Cardiac muscle cell (in vitro differentiated cells and primary cell): ENCODE data around the gene CBX7. TPM values are rescaled to one million over a fixed set of nuclear protein-coding genes. Genes with fewer than 3 reads are reported as not detected.

Experiments used
- DNase-seq, 2 donors: peaks; one replicate each; pipeline versions ENCODE4 v3.0.0 to v3.0.0-alpha.2; 2010 to 2017; ENCODE audit warnings: low read depth in 1 of 2, low spot score in 1 of 2
- H3K27ac ChIP-seq: fragments of 200-600 bp; sonication (generic); 2 replicates; pipeline ENCODE4 v1.5.1; 2016
- H3K27me3 ChIP-seq: fragments of 200-600 bp; sonication (generic); 2 replicates; pipeline ENCODE4 v1.6.0; 2016; ENCODE audit warnings: control low read depth
- H3K36me3 ChIP-seq: fragments of 200-600 bp; sonication (generic); 2 replicates; pipeline ENCODE4 v1.5.1; 2016; ENCODE audit warnings: control low read depth
- H3K4me1 ChIP-seq: fragments of 200-600 bp; sonication (generic); 2 replicates; pipeline ENCODE4 v1.8.1; 2017; ENCODE audit warnings: low read depth, mild to moderate bottlenecking, mixed run types
- H3K4me3 ChIP-seq: fragments of 200-600 bp; sonication (generic); 2 replicates; pipeline ENCODE4 v1.5.1; 2016; ENCODE audit warnings: mild to moderate bottlenecking
- H3K9me3 ChIP-seq: fragments of 200-600 bp; sonication (generic); 2 replicates; pipeline ENCODE4 v1.5.1; 2017; ENCODE audit warnings: low read depth, mild to moderate bottlenecking, control low read depth
- polyA plus RNA-seq: library from polyadenylated mRNA; unstranded; fragments of >200 nt; fragmentation: Nextera tagmentation; extraction: Ambion mirVana; gene quantifications from 2 replicates; pipeline ENCODE4 v1.2.1, GENCODE V29; 2016
- total RNA-seq: library from RNA; depleted of rRNA; stranded (reverse); fragments of >200 nt; gene quantifications from 2 replicates; pipeline ENCODE4 v1.2.3, GENCODE V29; 2016
- TF ChIP-seq, protein P1 (sequence below): IDR thresholded peaks from 2 replicates; pipeline ENCODE4 v1.5.1; 2012; ENCODE audit warnings: low read depth, mild to moderate bottlenecking, low read length

The CBX7 gene
- total and polyA plus RNA-seq, 2 experiments from 2014 or later, result 10.2 to 31.3 TPM

GRCh38 chr22:39179841-39180335, 27.4 kb upstream of the CBX7 start:
- H3K27ac ChIP-seq, result peak overlapping the region; percentile 16
- no peaks in the 10 kb centered on the region for H3K27me3 ChIP-seq
- TF ChIP-seq, protein P1, sequence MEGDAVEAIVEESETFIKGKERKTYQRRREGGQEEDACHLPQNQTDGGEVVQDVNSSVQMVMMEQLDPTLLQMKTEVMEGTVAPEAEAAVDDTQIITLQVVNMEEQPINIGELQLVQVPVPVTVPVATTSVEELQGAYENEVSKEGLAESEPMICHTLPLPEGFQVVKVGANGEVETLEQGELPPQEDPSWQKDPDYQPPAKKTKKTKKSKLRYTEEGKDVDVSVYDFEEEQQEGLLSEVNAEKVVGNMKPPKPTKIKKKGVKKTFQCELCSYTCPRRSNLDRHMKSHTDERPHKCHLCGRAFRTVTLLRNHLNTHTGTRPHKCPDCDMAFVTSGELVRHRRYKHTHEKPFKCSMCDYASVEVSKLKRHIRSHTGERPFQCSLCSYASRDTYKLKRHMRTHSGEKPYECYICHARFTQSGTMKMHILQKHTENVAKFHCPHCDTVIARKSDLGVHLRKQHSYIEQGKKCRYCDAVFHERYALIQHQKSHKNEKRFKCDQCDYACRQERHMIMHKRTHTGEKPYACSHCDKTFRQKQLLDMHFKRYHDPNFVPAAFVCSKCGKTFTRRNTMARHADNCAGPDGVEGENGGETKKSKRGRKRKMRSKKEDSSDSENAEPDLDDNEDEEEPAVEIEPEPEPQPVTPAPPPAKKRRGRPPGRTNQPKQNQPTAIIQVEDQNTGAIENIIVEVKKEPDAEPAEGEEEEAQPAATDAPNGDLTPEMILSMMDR, result no peak
- no peak for DNase-seq
- H3K9me3 ChIP-seq, result no peaks in the 10 kb centered on the region
- H3K4me3 ChIP-seq, result no peak overlapping the region
- H3K4me1 ChIP-seq, result peaks cover 17% of the 10 kb centered on the region
- H3K36me3 ChIP-seq, result no peaks in the 10 kb centered on the region

- Histone ChIP-seq H3K27me3 (no peaks in the 10 kb centered on the region), H3K36me3 (no peaks in the 10 kb centered on the region), H3K27ac (peak overlapping the region; percentile 16), H3K4me3 (no peak overlapping the region), H3K4me1 (peaks cover 21% of the 10 kb centered on the region), H3K9me3 (no peaks in the 10 kb centered on the region)
- peak; percentile 27 to 43 for DNase-seq
- TF ChIP-seq, protein P1, result no peak
These were observed 26.9 kb upstream of the CBX7 start for GRCh38 chr22:39179401-39179827.

DNA sequence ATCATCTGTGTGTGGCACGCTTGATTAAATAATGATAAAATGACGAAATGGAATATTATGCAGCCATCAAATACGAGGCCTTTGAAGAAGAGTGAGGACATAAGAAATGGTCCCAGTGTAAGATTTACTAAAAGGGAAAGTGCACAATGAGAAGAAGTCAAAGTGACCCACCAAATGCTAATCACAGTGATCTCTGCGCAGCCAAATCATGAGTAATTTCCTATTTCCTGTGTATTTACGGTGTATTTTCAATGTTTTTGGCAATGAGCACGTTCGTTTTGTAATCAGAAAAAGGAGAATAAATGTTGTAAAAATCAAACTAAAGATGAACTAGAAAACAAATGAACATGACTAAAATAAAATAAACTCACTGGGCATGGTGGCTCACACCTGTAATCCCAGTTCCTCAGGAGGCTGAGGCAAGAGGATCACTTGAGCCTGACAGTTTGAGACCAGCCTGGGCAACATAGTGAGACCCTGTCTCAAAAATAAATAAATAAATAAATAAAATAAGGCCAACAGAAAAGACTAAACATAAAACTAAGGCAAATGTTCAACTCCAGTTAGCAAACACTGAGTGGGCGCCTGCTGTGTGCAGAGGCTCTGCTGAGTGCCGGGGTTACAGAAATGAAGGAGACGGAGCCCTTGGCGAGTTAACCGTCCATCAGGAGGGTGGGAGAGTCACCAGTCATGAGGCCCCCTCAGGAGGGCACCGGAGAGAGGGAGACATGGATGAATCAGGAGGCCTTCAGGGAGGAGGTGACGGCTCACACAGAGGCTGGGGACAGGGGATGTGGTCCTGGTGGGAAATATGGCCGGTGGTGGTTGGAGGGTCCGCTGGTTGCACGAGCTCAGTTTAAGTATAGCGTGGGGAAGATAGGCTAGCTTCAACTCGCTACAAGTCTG, 26.0 kb upstream of the CBX7 start:
- peaks cover 26% of the 10 kb centered on the region for H3K4me1 ChIP-seq
- no peak overlapping the region for H3K4me3 ChIP-seq
- H3K36me3 ChIP-seq, result no peaks in the 10 kb centered on the region
- H3K9me3 ChIP-seq, result no peaks in the 10 kb centered on the region
- H3K27ac ChIP-seq, result no peak overlapping the region
- TF ChIP-seq, protein P1, result no peak
- no peaks in the 10 kb centered on the region for H3K27me3 ChIP-seq
- DNase-seq, result peak in 1 of 2 donors; percentile 79

GRCh38 chr22:39177791-39178190, 25.3 kb upstream of the CBX7 start:
- TF ChIP-seq, protein P1, result no peak
- H3K9me3 ChIP-seq, result no peaks in the 10 kb centered on the region
- peaks cover 26% of the 10 kb centered on the region for H3K4me1 ChIP-seq
- DNase-seq, result no peak
- no peak overlapping the region for H3K27ac ChIP-seq
- no peaks in the 10 kb centered on the region for H3K27me3 ChIP-seq
- no peaks in the 10 kb centered on the region for H3K36me3 ChIP-seq
- no peak overlapping the region for H3K4me3 ChIP-seq

DNA sequence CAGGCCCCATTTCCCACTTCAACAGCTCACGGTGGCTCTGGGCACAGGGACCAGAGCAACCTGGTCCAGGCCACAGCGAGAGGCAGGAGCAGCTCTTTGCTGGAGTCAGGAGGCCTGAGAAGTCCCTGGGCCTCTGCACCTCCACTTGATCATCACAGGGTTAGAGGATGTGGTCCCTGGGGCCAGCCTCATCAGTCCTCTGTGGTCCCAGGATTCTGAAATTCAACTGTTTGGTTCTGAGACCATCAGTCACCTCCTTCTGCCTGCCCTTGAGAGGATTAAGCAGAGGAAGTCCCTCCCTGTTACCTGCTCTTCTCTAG, 24.9 kb upstream of the CBX7 start:
- Histone ChIP-seq H3K9me3 (no peaks in the 10 kb centered on the region), H3K4me3 (no peak overlapping the region), H3K27me3 (no peaks in the 10 kb centered on the region), H3K27ac (peak overlapping the region; percentile 64), H3K4me1 (peaks cover 26% of the 10 kb centered on the region), H3K36me3 (no peaks in the 10 kb centered on the region)
- no peak for DNase-seq
- TF ChIP-seq, protein P1, result no peak
